HG03558 (cell line): ENCODE measurements around the gene NPBWR2.
"Not testable (repeated sequence)": the region's sequence is repeated elsewhere in the genome, so short reads cannot be mapped to it uniquely, and the experiment has no call there.

Experiments
- ATAC-seq: cut with Tn5 transposase; IDR thresholded peaks from one replicate; pipeline ENCODE4 v1.9.1; 2021; ENCODE audit warnings: moderate number of reproducible peaks; ENCODE audit not compliant: unreplicated experiment; ENCODE audit errors: extremely low read depth

NPBWR2 gene

GRCh38 chr20:64090165-64090564 lies 17.2 kb downstream of the NPBWR2 start:
- no peak for ATAC-seq

- not testable (repeated sequence) for ATAC-seq
Observed at GRCh38 chr20:64088586-64088985, 18.8 kb downstream of the NPBWR2 start.

- ATAC-seq, result not testable (repeated sequence)
Observed at GRCh38 chr20:64087226-64087825, 20.0 kb downstream of the NPBWR2 start.

- ATAC-seq, result no peak
Observed at GRCh38 chr20:64086801-64087200, 20.6 kb downstream of the NPBWR2 start.

GRCh38 chr20:64084685-64085152 lies 22.6 kb downstream of the NPBWR2 start:
- ATAC-seq, result no peak

- ATAC-seq, result no peak
Observed at GRCh38 chr20:64083804-64084684, 23.3 kb downstream of the NPBWR2 start, which contains the start of gene LKAAEAR1. Gene LKAAEAR1, minus strand, starts transcription at chr20:64084398. Its CDS starts 179 bp downstream, at chr20:64084219.

GRCh38 chr20:64083378-64083803 lies 24.0 kb downstream of the NPBWR2 start:
- ATAC-seq, result no peak

GRCh38 chr20:64082820-64083377 lies 24.5 kb downstream of the NPBWR2 start:
- no peak for ATAC-seq

- no peak for ATAC-seq
Observed at GRCh38 chr20:64082126-64082731, 25.1 kb downstream of the NPBWR2 start.

GRCh38 chr20:64081624-64081964 lies 25.8 kb downstream of the NPBWR2 start:
- ATAC-seq, result no peak

GRCh38 chr20:64080813-64081623 lies 26.3 kb downstream of the NPBWR2 start:
- no peak for ATAC-seq

- ATAC-seq, result no peak
Observed at GRCh38 chr20:64080013-64080812, 27.2 kb downstream of the NPBWR2 start, which contains the start of gene OPRL1. Gene OPRL1, plus strand, starts transcription at chr20:64080082. Its CDS starts 12,639 bp downstream, at chr20:64092721.

- no peak for ATAC-seq
Observed at GRCh38 chr20:64079273-64080012, 27.9 kb downstream of the NPBWR2 start, which contains the start of gene RGS19. Gene RGS19, minus strand, starts transcription at chr20:64079518. Its CDS starts 2,632 bp downstream, at chr20:64076886.

- no peak for ATAC-seq
Observed at GRCh38 chr20:64078934-64079272, 28.5 kb downstream of the NPBWR2 start.

- no peak for ATAC-seq
Observed at GRCh38 chr20:64077876-64078551, 29.4 kb downstream of the NPBWR2 start.

- no peak for ATAC-seq
Observed at GRCh38 chr20:64077541-64077875, 29.9 kb downstream of the NPBWR2 start.

GRCh38 chr20:64077094-64077493 lies 30.3 kb downstream of the NPBWR2 start:
- no peak for ATAC-seq
